HG02623 (cell line): ENCODE data around the gene TECPR2.
"Not testable (repeated sequence)": the region's sequence is repeated elsewhere in the genome, so short reads cannot be mapped to it uniquely, and the experiment has no call there.

ENCODE experiments used
- ATAC-seq: cut with Tn5 transposase; IDR thresholded peaks from one replicate; pipeline ENCODE4 v1.9.1; 2021; ENCODE audit warnings: moderate library complexity; ENCODE audit not compliant: unreplicated experiment

Gene TECPR2

GRCh38 chr14:102330806-102331205 lies 31.9 kb upstream of the TECPR2 start:
- ATAC-seq = no peak

GRCh38 chr14:102333390-102333789 lies 29.4 kb upstream of the TECPR2 start:
- no peak for ATAC-seq

GRCh38 chr14:102333795-102334705 lies 28.7 kb upstream of the TECPR2 start:
- no peak for ATAC-seq

GRCh38 chr14:102335163-102335562 lies 27.6 kb upstream of the TECPR2 start:
- ATAC-seq = no peak

GRCh38 chr14:102338724-102339123 lies 24.0 kb upstream of the TECPR2 start:
- no peak for ATAC-seq

- ATAC-seq = no peak
These were observed 21.2 kb upstream of the TECPR2 start for GRCh38 chr14:102341566-102341965.

- ATAC-seq = no peak
These were observed 20.5 kb upstream of the TECPR2 start for GRCh38 chr14:102342238-102342637.

- ATAC-seq = no peak
These were observed 18.7 kb upstream of the TECPR2 start for GRCh38 chr14:102344084-102344483.

GRCh38 chr14:102344485-102344884 lies 18.3 kb upstream of the TECPR2 start:
- no peak for ATAC-seq

- ATAC-seq = no peak
These were observed 17.5 kb upstream of the TECPR2 start for GRCh38 chr14:102345232-102345631.

- ATAC-seq = no peak
These were observed 16.1 kb upstream of the TECPR2 start for GRCh38 chr14:102346645-102347044.

GRCh38 chr14:102348376-102348775 lies 14.4 kb upstream of the TECPR2 start:
- ATAC-seq = no peak

GRCh38 chr14:102351023-102351422 lies 11.7 kb upstream of the TECPR2 start:
- no peak for ATAC-seq

- ATAC-seq = not testable (repeated sequence)
These were observed 11.1 kb upstream of the TECPR2 start for GRCh38 chr14:102351593-102351992.

- no peak for ATAC-seq
These were observed 10.5 kb upstream of the TECPR2 start for GRCh38 chr14:102352213-102352612.

- ATAC-seq = no peak
These were observed 9.6 kb upstream of the TECPR2 start for GRCh38 chr14:102353126-102353619.

- ATAC-seq = no peak
These were observed 6.5 kb upstream of the TECPR2 start for GRCh38 chr14:102356280-102356679.

- ATAC-seq = no peak
These were observed 3.4 kb upstream of the TECPR2 start for GRCh38 chr14:102359341-102359740.

GRCh38 chr14:102360388-102360787 lies 2.4 kb upstream of the TECPR2 start:
- ATAC-seq = no peak

GRCh38 chr14:102362084-102362483 lies 657 bp upstream of the TECPR2 start:
- ATAC-seq = no peak

- ATAC-seq = peak; percentile 12
These were observed 622 bp downstream of the TECPR2 start for GRCh38 chr14:102363182-102363943.

GRCh38 chr14:102370305-102370809 lies 7.6 kb downstream of the TECPR2 start:
- ATAC-seq = no peak
